ENCODE measurements around the gene DTX1.

Gene DTX1
- total RNA-seq: 0.97 to 12.1 (median 1.4) reads per million in 4 experiments

- DNase-seq: no peak
These were observed at the start of gene DTX1 for GRCh38 chr12:113056631-113057488. DTX1 (plus strand) TSS chr12:113056730; CDS start chr12:113058193, 1,463 bp downstream.

- DNase-seq: no peak
These were observed 49.4 kb upstream of the DTX1 start for GRCh38 chr12:113007166-113007565.

GRCh38 chr12:113010701-113011100 is 45.8 kb upstream of the DTX1 start:
- no peak for DNase-seq

DNA sequence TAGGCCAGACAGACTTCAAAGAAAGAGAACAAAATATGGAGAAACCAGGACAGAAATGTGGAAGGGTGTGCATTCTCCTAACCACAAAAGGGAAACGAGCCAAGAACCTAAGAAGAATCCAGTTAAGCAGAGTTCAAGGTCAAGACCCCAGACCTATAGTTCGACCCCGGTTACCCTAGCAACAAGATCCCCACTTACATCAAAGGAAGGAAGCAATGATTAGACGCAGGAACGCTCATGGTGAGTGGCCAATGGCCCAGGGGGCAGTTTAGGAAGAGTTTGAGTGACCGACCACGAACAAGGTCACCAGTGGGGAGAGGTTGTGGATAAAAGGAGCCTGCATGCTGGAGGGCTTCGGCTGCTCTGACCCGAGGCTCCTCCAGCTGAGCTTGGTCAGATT is 42.0 kb upstream of the DTX1 start:
- DNase-seq: no peak

DNA sequence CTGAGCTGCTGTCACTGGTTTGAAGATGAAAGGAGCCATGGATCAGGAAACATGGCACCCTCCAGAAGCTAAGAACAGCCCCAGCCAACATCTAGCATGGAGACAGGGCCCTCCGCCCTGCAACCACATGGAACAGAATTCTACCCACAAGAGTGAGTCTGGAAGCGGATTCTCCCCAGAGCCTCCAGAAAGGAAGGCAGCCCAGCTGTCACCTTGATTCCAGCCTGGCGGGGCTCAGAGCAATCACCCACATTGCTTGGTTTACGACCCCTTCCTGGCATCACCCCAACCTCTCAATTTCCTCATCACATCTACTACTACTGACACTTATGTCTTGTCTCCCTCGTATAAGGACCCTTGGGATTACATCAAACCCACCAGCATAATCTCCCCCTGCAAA is 39.7 kb upstream of the DTX1 start:
- no peak for DNase-seq

GRCh38 chr12:113019025-113019424 is 37.5 kb upstream of the DTX1 start:
- DNase-seq: no peak

- DNase-seq: no peak
These were observed 35.0 kb upstream of the DTX1 start for GRCh38 chr12:113021500-113021899.

GRCh38 chr12:113022563-113023297 is 33.8 kb upstream of the DTX1 start:
- DNase-seq: no peak

DNA sequence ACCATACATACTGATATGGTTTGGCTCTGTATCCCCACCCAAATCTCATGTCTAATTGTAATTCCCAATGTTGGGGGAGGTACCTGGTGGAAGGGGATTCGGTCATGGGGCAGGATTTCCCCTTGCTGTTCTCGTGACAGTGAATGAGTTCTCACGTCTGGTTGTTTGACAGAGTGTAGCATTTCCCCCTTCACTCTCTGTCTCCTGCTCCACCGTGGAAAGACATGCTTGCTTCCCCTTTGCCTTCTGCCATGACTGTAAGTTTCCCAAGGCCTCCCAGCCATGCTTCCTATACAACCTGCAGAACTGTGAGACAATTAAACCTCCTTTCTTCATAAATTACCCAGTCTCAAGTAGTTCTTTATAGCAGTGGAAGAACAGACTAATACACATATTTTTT is 28.8 kb upstream of the DTX1 start:
- DNase-seq: no peak

DNA sequence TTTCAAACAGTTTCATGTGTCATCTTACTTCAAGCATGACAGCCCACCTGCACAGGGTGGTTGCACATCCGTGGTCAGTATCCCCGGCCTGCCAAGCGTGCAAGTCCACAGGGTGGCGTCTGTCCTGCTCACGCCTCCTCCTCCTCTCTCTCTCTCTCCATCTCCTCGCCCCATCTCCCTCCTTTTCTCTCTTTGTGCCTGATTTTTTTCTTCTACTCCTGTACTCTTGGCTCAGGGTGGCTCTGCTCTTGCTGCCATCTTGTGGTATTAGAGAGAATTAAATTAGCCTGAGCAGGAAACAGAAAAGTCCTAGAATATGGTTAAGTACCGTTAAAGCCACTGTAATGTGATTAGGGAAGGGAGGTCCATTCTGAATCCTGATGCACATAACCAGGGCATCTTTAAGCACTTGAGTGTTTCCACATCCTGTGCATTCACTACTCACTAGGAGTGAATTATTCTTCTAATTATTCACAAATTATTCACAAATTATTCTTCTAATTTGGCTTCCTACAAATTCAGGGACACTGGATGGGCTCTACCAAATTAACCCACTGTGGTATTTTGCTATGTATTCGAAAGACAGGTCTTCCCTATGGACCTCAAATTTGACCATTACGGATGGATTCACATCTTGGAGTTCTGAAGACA is 25.5 kb upstream of the DTX1 start:
- no peak for DNase-seq

DNA sequence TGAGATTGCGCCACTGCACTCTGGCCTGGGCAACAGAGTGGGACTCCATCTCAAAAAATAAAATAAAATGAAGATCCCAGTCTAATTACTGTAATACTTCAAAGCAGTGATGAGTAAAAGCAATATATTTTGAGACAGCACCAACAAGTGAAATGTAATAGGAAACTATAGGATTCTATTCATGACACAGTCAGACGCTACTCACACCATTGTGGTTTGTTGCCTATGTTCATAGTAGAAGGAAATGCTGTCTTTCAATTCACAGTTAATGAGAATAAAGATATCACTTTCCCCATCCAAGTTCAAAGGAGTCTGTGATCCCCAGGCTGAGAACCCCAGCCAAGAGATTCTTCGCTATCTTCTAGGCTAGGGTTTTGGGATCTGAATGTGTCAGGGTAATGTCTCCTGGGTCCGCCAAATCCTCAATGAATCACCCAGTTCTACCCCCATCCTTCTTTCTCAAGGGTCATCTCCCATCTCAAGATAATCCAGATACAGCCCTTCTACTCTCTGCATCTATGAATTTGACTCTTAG is 16.6 kb upstream of the DTX1 start:
- no peak for DNase-seq

- DNase-seq: no peak
These were observed 15.8 kb upstream of the DTX1 start for GRCh38 chr12:113040722-113041171.

DNA sequence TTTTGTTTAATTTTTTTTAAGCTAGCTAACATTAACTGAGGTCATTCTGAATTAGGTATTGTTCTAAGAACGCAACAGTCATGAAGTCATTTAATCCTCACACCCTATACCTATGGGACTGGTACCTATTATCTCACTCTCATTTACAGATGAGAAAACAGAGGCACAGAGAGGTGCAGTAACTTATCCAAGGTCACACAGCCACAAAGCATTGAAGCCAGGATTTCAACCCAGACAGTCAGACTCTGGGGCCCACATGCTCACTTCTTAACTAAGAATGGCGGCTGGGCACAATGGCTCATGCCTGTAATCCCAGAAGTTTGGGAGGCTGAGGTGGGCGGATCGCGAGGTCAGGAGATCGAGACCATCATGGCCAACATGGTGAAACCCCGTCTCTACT is 15.0 kb upstream of the DTX1 start:
- DNase-seq: no peak

GRCh38 chr12:113043240-113043639 is 13.3 kb upstream of the DTX1 start:
- DNase-seq: no peak

DNA sequence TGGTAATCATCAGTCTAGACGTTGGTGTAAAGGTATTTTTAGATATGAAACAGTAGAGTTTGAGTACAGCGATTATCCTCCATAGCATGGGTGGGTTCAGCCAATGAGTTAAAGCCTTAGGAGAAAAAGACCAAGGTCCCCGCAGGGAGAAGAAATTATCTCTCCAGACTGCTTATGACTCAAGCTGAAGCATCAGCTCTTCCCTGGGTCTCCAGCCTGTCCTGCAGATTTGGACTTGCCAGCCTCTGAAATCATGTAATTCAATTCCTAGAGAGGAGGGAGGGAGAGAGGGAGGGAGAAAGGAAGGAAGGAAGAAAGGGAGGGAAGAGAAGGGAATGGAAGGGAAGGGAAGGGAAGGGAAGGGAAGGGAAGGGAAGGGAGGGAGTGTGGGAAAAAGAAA is 12.0 kb upstream of the DTX1 start:
- DNase-seq: no peak

- DNase-seq: peak; percentile 34
These were observed 7.8 kb upstream of the DTX1 start for GRCh38 chr12:113048716-113049127.

DNA sequence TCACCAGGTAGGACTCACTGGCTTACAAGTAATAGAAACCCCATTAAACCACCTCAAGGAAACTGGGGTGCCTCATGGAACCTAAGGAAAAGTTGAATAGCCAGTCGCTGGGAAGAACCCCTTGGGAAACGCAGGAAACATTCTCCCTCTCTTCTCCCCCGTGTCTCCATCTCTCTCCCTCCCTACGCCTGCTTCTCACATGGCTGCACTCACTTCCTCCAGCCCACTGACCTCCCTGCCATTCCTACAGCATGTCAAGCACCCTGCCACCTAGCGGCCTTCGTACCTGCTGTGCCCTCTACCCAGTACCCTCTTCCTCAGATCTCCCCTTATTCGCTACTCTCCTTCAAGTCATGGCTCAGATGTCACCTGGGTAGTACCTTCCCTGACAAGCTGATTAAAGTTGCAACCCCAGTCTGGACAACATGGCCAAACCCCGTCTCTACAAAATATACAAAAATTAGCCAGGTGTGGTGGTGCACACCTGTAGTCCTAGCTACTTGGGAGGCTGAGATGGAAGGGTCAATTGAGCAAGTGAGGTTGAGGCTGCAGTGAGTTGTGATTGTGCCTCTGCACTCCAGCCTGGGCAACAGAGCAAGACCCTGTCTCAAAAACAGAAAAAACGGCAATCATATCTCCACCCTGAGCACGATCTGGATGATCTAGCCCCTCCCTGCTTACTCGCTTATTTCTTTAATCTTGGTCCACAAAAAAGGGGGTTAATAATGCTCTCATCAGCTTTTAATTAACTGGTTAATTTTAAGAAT is 6.4 kb upstream of the DTX1 start:
- no peak for DNase-seq

DNA sequence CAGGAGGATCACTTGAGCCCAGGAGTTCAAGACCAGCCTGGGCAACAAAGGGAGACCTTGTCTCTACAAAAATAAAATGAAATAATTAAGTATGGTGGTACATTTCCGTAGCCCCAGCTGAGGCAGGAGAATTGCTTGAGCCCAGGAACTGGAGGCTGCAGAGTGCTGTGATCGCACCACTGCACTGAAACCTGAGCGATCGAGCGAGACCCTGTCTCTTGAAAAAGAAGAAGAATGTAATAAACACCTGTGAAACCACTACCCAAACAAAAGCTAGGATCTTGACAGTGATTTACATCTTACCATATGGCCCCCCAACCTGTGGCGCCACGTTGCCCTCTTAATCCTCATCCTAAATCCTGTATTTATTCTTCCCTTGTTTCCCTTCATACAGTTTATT is 5.7 kb upstream of the DTX1 start:
- no peak for DNase-seq

DNA sequence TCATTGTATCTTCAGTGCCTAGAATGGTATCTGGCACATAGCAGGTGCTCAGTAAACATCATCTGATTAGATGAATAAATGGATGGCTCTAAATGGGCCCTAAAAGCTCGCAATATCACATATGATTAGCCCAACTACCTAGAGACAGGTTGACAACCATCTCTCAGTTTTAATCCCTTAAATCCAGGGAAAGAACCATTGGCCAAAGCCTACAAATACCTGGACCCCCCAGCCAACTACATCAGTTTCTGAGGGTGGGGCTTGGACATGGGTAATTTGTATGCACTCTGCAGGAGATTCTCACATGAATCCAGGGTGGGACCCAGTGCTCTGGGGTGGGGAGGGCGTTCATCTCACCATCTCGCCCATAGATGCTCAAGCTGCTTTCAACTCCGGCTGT is 4.8 kb upstream of the DTX1 start:
- no peak for DNase-seq

DNA sequence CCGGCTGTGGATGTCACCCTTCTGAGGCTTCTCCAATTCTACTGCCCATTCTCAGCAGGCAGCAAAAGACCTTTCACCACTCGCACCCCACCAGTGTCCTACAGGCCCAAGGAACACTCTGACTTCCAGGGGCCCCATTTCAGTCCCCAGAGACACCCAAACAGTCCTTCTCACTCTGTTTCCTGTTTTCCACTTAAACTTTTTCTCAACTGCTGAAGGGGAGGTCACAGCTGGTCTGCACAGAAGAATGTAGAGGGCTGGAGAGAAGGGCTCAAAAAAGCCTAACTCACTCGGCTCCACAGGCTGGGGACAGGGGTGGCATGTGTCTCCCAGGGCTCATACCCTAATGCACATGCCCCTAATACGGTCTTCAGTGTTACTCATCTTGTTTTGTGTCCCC is 4.2 kb upstream of the DTX1 start:
- DNase-seq: no peak

- DNase-seq: no peak
These were observed 1.5 kb upstream of the DTX1 start for GRCh38 chr12:113054948-113055486.

All from effector CD8-positive, alpha-beta T cell (primary cell).